Thyroid gland (tissue), 4 donors: ENCODE data around the gene PPP4C.

ENCODE experiments used
- POLR2A ChIP-seq, 2 donors: fragments of 450-650 bp; IDR thresholded peaks; one replicate each; pipeline ENCODE4 v1.6.1; 2017; ENCODE audit warnings: antibody characterized with exemption in 2 of 2, mild to moderate bottlenecking in 2 of 2, moderate library complexity in 1 of 2
- TF ChIP-seq, protein P1 (sequence below), 6 experiments: fragments of 200-600 bp in 3 of 6; fragments of 450-650 bp in 3 of 6; sonication (generic) in 3 of 6; IDR thresholded peaks; one replicate each; pipeline ENCODE4 v1.5.1; 2016 to 2019; ENCODE audit warnings: antibody characterized with exemption in 6 of 6, mild to moderate bottlenecking in 2 of 6, inconsistent platforms in 1 of 6, moderate library complexity in 1 of 6

DNA sequence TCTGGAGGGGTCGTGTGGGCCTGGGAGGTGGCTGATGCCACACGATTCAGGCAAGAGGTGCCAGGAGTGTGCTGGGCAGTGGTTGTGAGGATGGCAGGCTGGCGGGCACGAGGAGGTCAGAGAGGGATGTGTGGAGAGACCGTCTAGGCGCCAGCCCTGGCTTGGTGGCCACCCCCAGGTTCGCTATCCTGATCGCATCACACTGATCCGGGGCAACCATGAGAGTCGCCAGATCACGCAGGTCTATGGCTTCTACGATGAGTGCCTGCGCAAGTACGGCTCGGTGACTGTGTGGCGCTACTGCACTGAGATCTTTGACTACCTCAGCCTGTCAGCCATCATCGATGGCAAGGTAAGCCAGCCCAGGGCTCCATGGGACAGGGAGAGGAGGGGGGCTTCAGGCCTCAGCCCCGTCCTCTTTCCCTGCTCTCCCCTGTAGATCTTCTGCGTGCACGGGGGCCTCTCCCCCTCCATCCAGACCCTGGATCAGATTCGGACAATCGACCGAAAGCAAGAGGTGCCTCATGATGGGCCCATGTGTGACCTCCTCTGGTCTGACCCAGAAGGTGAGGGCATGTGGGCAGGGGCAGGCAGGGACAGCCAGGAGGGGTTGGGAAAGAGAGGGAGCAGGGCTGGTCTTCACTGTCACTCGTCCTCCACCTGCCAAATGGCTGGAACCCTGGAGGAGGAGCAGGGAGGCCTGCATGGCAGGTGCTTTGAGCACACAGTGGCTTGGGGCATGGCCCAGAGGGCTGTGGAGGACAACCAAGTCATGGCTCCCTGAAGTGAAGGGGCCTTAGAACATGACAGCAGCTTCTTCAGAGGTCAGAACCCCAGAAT lies 7.6 kb downstream of the PPP4C start:
- TF ChIP-seq POLR2A (IDR thresholded peaks at IDR 0.05), result no peak
- TF ChIP-seq, protein P1, sequence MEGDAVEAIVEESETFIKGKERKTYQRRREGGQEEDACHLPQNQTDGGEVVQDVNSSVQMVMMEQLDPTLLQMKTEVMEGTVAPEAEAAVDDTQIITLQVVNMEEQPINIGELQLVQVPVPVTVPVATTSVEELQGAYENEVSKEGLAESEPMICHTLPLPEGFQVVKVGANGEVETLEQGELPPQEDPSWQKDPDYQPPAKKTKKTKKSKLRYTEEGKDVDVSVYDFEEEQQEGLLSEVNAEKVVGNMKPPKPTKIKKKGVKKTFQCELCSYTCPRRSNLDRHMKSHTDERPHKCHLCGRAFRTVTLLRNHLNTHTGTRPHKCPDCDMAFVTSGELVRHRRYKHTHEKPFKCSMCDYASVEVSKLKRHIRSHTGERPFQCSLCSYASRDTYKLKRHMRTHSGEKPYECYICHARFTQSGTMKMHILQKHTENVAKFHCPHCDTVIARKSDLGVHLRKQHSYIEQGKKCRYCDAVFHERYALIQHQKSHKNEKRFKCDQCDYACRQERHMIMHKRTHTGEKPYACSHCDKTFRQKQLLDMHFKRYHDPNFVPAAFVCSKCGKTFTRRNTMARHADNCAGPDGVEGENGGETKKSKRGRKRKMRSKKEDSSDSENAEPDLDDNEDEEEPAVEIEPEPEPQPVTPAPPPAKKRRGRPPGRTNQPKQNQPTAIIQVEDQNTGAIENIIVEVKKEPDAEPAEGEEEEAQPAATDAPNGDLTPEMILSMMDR (IDR thresholded peaks at IDR 0.05), result no peak
